K562 (cell line): Measurements from ENCODE around the gene RACK1. TPM values are rescaled to one million over a fixed set of nuclear protein-coding genes. Genes with fewer than 3 reads are reported as not detected.

Source experiments
- AFF1 ChIP-seq, 2 experiments: fragments of 450-650 bp; IDR thresholded peaks; 2 replicates each; pipeline ENCODE4 v1.6.1; 2018; ENCODE audit warnings: mild to moderate bottlenecking in 2 of 2, low read depth in 1 of 2; ENCODE audit not compliant: partially characterized antibody in 2 of 2
- ATF4 ChIP-seq: fragments of 450-650 bp; formaldehyde crosslinking; IDR thresholded peaks from 2 replicates; pipeline ENCODE4 v1.4.0; 2022; ENCODE audit warnings: mild to moderate bottlenecking, moderate library complexity
- BRD9 ChIP-seq: fragments of 450-650 bp; IDR thresholded peaks from 2 replicates; pipeline ENCODE4 v1.6.1; 2018; ENCODE audit warnings: low read depth; ENCODE audit not compliant: partially characterized antibody
- EHMT2 ChIP-seq: fragments of 450-650 bp; IDR thresholded peaks from 2 replicates; pipeline ENCODE4 v1.6.1; 2018; ENCODE audit warnings: antibody characterized with exemption
- HDAC1 ChIP-seq, 2 experiments: fragments of 450-650 bp; IDR thresholded peaks; 2 replicates each; pipeline ENCODE4 v1.6.1; 2016 to 2017; ENCODE audit warnings: inconsistent platforms in 1 of 2, mild to moderate bottlenecking in 1 of 2, moderate library complexity in 1 of 2
- HDGF ChIP-seq: fragments of 450-650 bp; IDR thresholded peaks from 2 replicates; pipeline ENCODE4 v1.6.1; 2016
- ILK ChIP-seq: fragments of 450-650 bp; IDR thresholded peaks from 2 replicates; pipeline ENCODE4 v1.6.1; 2016; ENCODE audit warnings: missing genetic modification characterization, low read depth, mild to moderate bottlenecking, missing compliant biosample characterization, moderate library complexity, borderline replicate concordance
- JUNB ChIP-seq: fragments of 450-650 bp; formaldehyde crosslinking; conservative IDR thresholded peaks from 2 replicates; pipeline ENCODE4 v1.4.0; 2020; ENCODE audit warnings: mild to moderate bottlenecking
- MBD1 ChIP-seq: fragments of 250-450 bp; sonication (Bioruptor Pico); IDR thresholded peaks from 2 replicates; pipeline ENCODE4 v1.8.0; 2022; ENCODE audit warnings: inconsistent platforms
- MLX ChIP-seq, 2 experiments: fragments of 450-650 bp in 1 of 2; sonication (generic) in 1 of 2; formaldehyde crosslinking; conservative IDR thresholded peaks; 2 replicates each; pipeline versions ENCODE4 v1.4.0 to v1.8.1; 2020 to 2022; ENCODE audit warnings: mild to moderate bottlenecking in 1 of 2, missing genetic modification reagents in 1 of 2
- MTA1 ChIP-seq: fragments of 450-650 bp; IDR thresholded peaks from 2 replicates; pipeline ENCODE4 v1.6.1; 2017; ENCODE audit warnings: borderline replicate concordance
- NCOA1 ChIP-seq: fragments of 450-650 bp; IDR thresholded peaks from 2 replicates; pipeline ENCODE4 v1.6.1; 2016; ENCODE audit warnings: low read depth
- NR2C2 ChIP-seq, 2 experiments: fragments of 200-800 bp in 1 of 2; sonication (Bioruptor generic) in 1 of 2; sonication (generic) in 1 of 2; formaldehyde crosslinking in 1 of 2; IDR thresholded peaks; 2 replicates each; pipeline versions ENCODE4 v1.6.1 to v1.8.0; 2016 to 2022; ENCODE audit warnings: mild to moderate bottlenecking in 1 of 2, missing compliant biosample characterization in 1 of 2, missing genetic modification characterization in 1 of 2, missing genetic modification reagents in 1 of 2
- PTRF ChIP-seq: fragments of 450-650 bp; IDR thresholded peaks from 2 replicates; pipeline ENCODE4 v1.6.1; 2016; ENCODE audit warnings: mild to moderate bottlenecking, missing genetic modification characterization, missing compliant biosample characterization
- SMARCE1 ChIP-seq: fragments of 450-650 bp; IDR thresholded peaks from 2 replicates; pipeline ENCODE4 v1.7.1; 2016; ENCODE audit warnings: mild to moderate bottlenecking
- SREBF2 ChIP-seq: sonication (generic); formaldehyde crosslinking; IDR thresholded peaks from 2 replicates; pipeline ENCODE4 v1.4.0; 2020; ENCODE audit warnings: mild to moderate bottlenecking, missing genetic modification reagents
- ZBTB2 ChIP-seq: fragments of 450-650 bp; IDR thresholded peaks from 2 replicates; pipeline ENCODE4 v1.6.1; 2016; ENCODE audit warnings: antibody characterized with exemption
- ZFP1 ChIP-seq: fragments of 450-650 bp; formaldehyde crosslinking; IDR thresholded peaks from 2 replicates; pipeline ENCODE4 v1.4.0; 2020; ENCODE audit warnings: mild to moderate bottlenecking, mixed read lengths
- ZNF561 ChIP-seq: fragments of 450-650 bp; formaldehyde crosslinking; conservative IDR thresholded peaks from 2 replicates; pipeline ENCODE4 v1.4.0; 2020; ENCODE audit warnings: mild to moderate bottlenecking, moderate library complexity
- ZNF589 ChIP-seq: fragments of 200-800 bp; sonication (Bioruptor generic); IDR thresholded peaks from 2 replicates; pipeline ENCODE4 v1.6.1; 2016; ENCODE audit warnings: low read depth, missing genetic modification characterization, missing compliant biosample characterization
- polyA plus RNA-seq, 8 experiments: library from polyadenylated mRNA; depleted of rRNA in 4 of 8; stranded (reverse) in 5 of 8; unstranded in 3 of 8; fragments of >200 nt; fragmentation: Nextera tagmentation in 2 of 8; fragmentation: Illumina TruSeq in 1 of 8; extraction: Ambion mirVana in 2 of 8; extraction: Trizol in 1 of 8; gene quantifications; 2 replicates each; pipeline versions ENCODE4 v1.2.1 to v1.2.3, GENCODE V29; 2011 to 2014; ENCODE audit warnings: inconsistent platforms in 1 of 8, missing spikeins in 1 of 8
- total RNA-seq, 7 experiments: library from RNA; depleted of rRNA in 6 of 7; stranded (reverse); fragments of >200 nt in 6 of 7; fragmentation: Illumina TruSeq in 2 of 7; extraction: Trizol in 2 of 7; gene quantifications; 2 replicates each; pipeline versions ENCODE4 v1.2.1 to v1.2.3, GENCODE V29; 2011 to 2021; ENCODE audit warnings: low replicate concordance in 1 of 7

Gene RACK1
- total and polyA plus RNA-seq, 9 of the 15 experiments (the other 6 are each of a cell fraction or from before 2014, with no cell fraction given): 2,303 to 5,311 (median 3,833) TPM

- TF ChIP-seq ZBTB2 (peak; percentile 52; the same call in 1 of the 2 replicates), HDAC1 (IDR thresholded peaks at IDR 0.05) (peak; percentile 27 to 40; a peak in 1 of 4 replicates), EHMT2 (peak; percentile 60; the same call in 1 of the 2 replicates), ZFP1 (CRISPR knock-in tag) (no peak), BRD9 (no peak), MTA1 (no peak), NR2C2 (CRISPR knock-in tag; IDR thresholded peaks at IDR 0.05) (no peak), NR2C2 (tag; IDR thresholded peaks at IDR 0.05) (no peak), MLX (CRISPR knock-in tag; conservative IDR thresholded peaks at IDR 0.05) (no peak), NCOA1 (0 out of 2 replicates have a peak, but pooled peaks have one; percentile 18), PTRF (no peak), AFF1 (IDR thresholded peaks at IDR 0.05; ENCODE audit: low read depth in 1 of 2, partially characterized antibody in 2 of 2) (peak; percentile 15 to 26), ATF4 (CRISPR knock-in tag) (no peak), ZNF561 (no peak), SREBF2 (CRISPR knock-in tag) (no peak), HDGF (0 out of 2 replicates have a peak, but pooled peaks have one; percentile 15), ZNF589 (CRISPR knock-in tag) (no peak), ILK (no peak), MBD1 (CRISPR knock-in tag) (no peak), SMARCE1 (peak; percentile 51; the same call in 1 of the 2 replicates), JUNB (CRISPR knock-in tag) (no peak)
Measured at GRCh38 chr5:181280251-181280762, 36.6 kb upstream of the RACK1 start (continued).
